Fibroblast of skin of back (primary cell): ENCODE results near the gene UGT2B15. TPM values are rescaled to one million over a fixed set of nuclear protein-coding genes. Genes with fewer than 3 reads are reported as not detected.
A peak's percentile ranks its signal among the peaks of the same experiment; 100 is the strongest.
"Not testable (repeated sequence)": the region's sequence is repeated elsewhere in the genome, so short reads cannot be mapped to it uniquely, and the experiment has no call there.

Experiments used
- DNase-seq: peaks from one replicate; pipeline ENCODE4 v3.0.0-alpha.2; 2013
- polyA plus RNA-seq, 2 experiments: library from polyadenylated mRNA; unstranded; fragments of 120-200 nt; gene quantifications; one replicate each; pipeline ENCODE4 v1.2.1, GENCODE V29; 2013; ENCODE audit not compliant: insufficient read length in 2 of 2

Gene UGT2B15
- polyA plus RNA-seq (2013, experiment 1 of 2; ENCODE audit: insufficient read length), result not detected
- polyA plus RNA-seq (2013, experiment 2 of 2; ENCODE audit: insufficient read length), result not detected

GRCh38 chr4:68670479-68670939 is at the start of gene UGT2B15:
Gene UGT2B15 (minus strand): TSS chr4:68670652. CDS start chr4:68670618, 34 bp downstream.
- DNase-seq, result not testable (repeated sequence)

- no peak for DNase-seq
These were observed 48.6 kb upstream of the UGT2B15 start for GRCh38 chr4:68719075-68719473.

- no peak for DNase-seq
These were observed 48.1 kb upstream of the UGT2B15 start for GRCh38 chr4:68718447-68719074.

GRCh38 chr4:68717999-68718398 is 47.5 kb upstream of the UGT2B15 start:
- no peak for DNase-seq

- DNase-seq, result no peak
These were observed 43.9 kb upstream of the UGT2B15 start for GRCh38 chr4:68714400-68714799.

GRCh38 chr4:68712207-68712606 is 41.8 kb upstream of the UGT2B15 start:
- DNase-seq, result no peak

GRCh38 chr4:68708566-68708965 is 38.1 kb upstream of the UGT2B15 start:
- DNase-seq, result no peak

GRCh38 chr4:68703168-68703567 is 32.7 kb upstream of the UGT2B15 start:
- DNase-seq, result peak; percentile 5

GRCh38 chr4:68700152-68700551 is 29.7 kb upstream of the UGT2B15 start:
- DNase-seq, result no peak

- DNase-seq, result no peak
These were observed 23.0 kb upstream of the UGT2B15 start for GRCh38 chr4:68693325-68694075.

GRCh38 chr4:68691186-68691585 is 20.7 kb upstream of the UGT2B15 start:
- DNase-seq, result no peak

- DNase-seq, result no peak
These were observed 12.6 kb upstream of the UGT2B15 start for GRCh38 chr4:68683034-68683433.

GRCh38 chr4:68681298-68681697 is 10.8 kb upstream of the UGT2B15 start:
- not testable (repeated sequence) for DNase-seq

GRCh38 chr4:68673143-68673542 is 2.7 kb upstream of the UGT2B15 start:
- DNase-seq, result no peak

GRCh38 chr4:68671217-68671616 is 765 bp upstream of the UGT2B15 start:
- not testable (repeated sequence) for DNase-seq

- not testable (repeated sequence) for DNase-seq
These were observed 1.8 kb downstream of the UGT2B15 start for GRCh38 chr4:68668537-68669163.

GRCh38 chr4:68667551-68667950 is 2.9 kb downstream of the UGT2B15 start:
- not testable (repeated sequence) for DNase-seq

GRCh38 chr4:68664721-68665120 is 5.7 kb downstream of the UGT2B15 start:
- DNase-seq, result not testable (repeated sequence)

GRCh38 chr4:68662836-68663574 is 7.4 kb downstream of the UGT2B15 start:
- not testable (repeated sequence) for DNase-seq

GRCh38 chr4:68658672-68659071 is 11.8 kb downstream of the UGT2B15 start:
- no peak for DNase-seq

- not testable (repeated sequence) for DNase-seq
These were observed 13.3 kb downstream of the UGT2B15 start for GRCh38 chr4:68657022-68657594.

- DNase-seq, result not testable (repeated sequence)
These were observed 13.9 kb downstream of the UGT2B15 start for GRCh38 chr4:68656445-68656973.
